Activated gamma-delta T cell (primary cell): ENCODE measurements around the gene TMED4.
"Not testable (repeated sequence)": the region's sequence is repeated elsewhere in the genome, so short reads cannot be mapped to it uniquely, and the experiment has no call there.

Source experiments
- DNase-seq: peaks from one replicate; lab custom pipeline; 2025; lab: John Stamatoyannopoulos, UW

Gene TMED4

DNA sequence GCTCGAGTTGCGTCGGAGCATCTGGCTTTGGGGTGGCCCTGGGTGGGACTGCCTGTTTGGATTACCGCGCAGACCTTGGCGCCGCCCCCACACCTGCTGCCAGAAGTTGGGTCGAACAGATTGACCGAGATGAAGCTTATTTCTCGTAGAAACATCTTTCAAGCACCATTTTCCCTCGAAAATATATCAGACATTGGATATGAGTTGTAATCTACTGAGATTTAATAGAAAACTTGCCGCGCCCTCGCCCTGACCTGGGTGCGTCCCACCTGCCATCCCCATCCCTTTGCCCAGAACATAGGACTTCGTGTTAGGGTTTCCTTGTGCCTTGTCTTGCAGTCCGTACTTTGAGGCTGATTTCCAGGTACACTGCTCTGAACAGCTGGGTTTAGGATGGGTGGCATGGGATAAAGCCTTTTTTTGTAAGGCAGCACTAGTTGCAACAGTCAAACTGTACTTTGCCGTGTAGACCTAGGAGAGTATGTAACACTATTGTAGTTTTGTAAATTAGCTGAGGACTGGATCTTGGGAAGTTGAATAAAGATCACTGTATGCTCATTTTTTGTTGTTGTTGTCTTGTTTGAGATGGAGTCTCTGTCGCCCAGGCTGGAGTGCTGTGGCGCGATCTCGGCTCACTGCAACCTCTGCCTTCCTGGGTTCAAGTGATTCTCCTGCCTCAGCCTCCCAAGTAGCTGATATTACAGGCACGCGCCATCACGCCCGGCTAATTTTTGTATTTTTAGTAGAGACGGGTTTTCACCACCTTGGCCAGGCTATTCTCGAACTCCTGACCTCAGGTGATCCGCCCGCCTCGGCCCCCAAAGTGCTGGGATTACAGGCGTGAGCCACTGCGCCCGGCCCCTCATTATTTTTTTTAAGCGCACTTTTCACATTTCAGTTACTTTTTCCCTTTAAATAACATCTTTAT, 25.4 kb upstream of the TMED4 start:
- no peak for DNase-seq

DNA sequence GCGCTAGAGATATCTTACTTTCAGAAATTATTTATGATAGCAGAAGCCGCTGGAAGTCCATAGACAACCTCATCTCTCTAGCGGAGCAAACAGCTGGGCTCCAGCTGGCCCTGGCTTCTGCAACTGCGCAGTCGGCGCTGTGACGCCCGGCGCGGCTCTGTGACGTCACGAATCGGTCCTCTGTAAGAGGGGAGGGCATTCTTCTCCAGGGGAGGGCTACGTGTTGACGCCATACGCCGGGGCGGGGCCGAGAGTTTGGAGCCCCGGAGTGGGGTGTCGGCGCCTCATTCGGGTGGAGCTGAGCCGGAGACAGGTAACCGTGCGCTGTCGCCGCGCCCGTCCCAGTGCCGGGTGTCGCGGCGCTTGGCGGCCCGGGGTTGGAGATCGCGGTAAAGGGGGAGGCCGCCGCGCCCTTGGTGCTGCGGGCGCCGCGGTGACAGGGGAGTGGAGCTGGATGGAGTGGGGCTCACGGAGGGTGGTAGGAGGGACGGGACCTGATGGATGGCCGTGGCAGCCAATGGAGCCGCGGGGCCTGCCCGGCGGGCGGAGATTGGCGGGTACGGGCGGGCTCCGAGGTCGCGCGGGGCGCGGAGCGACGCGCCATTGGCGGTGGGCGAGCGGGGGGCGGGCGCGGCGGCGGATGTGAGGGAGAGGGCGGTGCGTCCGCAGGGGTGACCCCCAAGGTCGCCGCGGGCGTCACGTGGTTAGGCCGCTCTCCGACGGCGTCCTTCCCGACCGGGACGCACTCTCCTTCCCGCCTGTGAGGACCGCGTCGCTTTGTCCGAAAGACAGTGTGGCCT, 24.5 kb upstream of the TMED4 start, which contains the start of gene OGDH:
Gene OGDH, plus strand, starts transcription at position 287 of the 800 bp plus-strand sequence. CDS start 17,717 bp downstream, outside the sequence.
- peak; percentile 99 for DNase-seq

DNA sequence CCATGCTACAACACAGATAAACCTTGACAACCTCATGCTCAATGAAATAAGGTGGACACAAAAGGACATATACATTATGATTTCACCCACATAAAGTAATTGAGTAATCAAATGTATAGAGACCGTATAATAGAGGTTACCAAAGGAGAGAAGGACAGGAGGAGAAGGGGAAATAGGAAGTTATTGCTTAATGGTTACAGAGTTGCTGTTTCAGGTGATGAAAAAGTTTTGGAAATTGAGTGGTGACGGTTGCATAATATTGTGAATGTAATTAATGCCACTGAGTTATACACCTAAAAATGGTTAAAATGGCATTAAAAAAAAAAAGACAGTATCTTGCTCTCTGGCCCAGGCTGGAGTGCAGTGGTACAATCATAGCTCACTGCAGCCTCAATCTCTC, 22.9 kb upstream of the TMED4 start:
- no peak for DNase-seq

DNA sequence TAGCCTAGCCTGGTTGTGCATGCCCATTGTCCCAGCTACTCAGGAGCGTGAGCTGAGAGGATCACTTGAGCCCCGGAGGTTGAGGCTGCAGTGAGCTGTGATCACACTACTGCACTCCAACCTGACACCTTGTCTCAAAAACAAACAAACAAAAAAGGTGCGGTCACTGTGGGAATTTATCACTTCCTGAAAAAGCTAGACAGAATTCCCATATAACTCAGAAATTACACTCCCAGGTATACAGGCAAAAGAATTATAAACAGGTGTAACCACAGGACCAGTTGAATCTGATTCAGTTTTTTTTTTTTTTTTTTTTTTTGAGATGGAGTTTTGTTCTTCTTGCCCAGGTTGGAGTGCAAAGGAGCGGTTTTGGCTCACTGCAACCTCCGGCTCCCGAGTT, 21.2 kb upstream of the TMED4 start:
- DNase-seq: no peak

DNA sequence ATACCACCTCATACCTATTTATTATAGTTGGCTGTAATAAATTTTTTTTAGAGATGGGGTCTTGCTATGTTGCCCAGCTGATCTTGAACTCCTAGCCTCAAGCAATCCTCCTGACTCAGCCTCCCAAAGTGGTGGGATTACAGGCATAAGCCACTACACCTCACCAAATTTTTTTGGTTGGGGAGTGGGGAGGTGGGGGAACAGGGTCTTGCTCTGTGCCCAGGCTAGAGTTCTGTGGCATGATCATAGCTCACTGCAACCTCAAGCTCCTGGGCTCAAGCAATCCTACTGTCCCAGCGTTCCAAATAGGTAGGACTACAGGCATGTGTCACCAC, 20.5 kb upstream of the TMED4 start:
- no peak for DNase-seq

DNA sequence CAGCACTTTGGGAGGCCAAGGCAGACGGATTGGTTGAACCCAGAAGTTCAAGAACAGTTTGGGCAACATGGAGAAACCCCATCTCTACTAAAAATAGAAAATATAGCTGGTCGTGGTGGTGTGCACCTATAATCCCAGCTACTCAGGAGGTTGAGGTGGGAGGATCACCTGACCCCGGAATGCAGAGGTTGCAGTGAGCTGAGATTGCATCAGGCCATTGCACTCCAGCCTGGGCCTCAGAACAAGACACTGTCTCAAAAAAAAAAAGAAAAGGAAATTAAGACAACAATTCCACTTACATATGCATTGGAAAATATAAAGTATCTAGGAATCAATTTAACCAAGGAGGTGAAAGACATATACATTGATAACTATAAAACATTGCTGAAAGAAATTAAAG, 17.2 kb upstream of the TMED4 start:
- no peak for DNase-seq

DNA sequence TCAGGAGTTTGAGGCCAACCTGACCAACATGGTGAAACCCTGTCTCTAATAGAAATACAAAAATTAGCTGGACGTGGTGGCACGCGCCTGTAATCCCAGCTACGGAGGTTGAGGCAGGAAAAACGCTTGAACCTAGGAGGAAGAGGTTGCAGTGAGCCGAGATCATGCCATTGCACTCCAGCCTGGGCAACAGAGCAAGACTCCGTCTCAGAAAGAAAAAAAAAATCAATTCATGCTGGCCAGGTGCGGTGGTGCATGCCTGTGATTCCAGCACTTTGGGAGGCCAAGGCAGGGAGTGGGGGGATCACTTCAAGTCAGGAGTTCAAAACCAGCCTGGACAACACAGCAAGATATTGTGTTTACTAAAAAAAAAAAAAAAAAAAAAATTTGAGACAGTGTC, 15.2 kb upstream of the TMED4 start:
- not testable (repeated sequence) for DNase-seq

DNA sequence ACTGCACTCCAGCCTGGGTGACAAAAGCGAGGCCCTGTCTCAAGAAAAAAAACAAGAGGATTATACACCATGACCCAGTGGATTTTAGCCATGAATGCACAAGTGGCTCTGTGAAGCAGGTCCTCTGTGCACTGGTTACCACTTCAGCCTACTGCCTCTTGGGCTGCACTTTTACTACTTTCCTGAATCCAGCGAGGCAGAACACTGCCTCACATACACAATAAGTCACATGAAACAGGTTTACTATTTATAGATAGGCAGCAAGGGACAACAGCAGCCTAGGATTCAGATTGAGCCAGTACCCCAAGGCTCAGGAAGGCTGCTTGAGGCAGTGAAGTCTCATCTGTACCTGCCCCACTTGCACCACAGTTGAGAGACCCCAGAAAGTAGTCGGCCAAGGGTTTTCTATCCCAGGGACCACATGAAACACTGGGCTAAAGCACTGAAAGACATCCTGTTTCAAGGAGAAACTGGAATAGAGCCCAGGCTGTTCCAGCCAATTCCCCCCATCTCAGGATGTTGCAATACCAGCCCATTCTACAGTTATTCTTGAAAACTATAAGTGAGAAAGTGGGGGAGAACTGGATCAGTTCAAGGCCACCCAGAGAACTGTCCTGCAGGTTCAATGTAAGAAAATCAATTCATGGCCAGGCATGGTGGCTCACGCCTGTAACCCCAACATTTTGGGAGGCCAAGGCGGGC, 14.1 kb upstream of the TMED4 start:
- DNase-seq: no peak

DNA sequence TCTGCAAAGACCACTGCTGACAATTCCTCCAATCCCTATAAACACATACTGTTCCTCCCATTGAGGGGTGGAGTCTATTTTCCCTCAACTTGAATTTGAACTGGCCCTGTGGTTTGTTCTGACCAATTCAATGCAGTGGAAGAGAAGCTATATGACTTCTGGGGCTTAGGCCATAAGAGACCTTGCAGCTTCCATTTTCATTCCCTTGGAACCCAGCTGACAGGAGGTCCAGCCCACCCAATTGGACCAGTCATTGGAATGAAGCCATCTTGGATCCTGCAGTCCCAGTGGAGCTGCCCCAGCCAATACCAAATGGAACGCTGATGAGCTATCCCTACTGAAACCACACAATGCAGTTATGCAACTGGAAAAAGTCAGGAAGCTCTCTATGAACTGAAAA, 8.9 kb upstream of the TMED4 start:
- DNase-seq: no peak

DNA sequence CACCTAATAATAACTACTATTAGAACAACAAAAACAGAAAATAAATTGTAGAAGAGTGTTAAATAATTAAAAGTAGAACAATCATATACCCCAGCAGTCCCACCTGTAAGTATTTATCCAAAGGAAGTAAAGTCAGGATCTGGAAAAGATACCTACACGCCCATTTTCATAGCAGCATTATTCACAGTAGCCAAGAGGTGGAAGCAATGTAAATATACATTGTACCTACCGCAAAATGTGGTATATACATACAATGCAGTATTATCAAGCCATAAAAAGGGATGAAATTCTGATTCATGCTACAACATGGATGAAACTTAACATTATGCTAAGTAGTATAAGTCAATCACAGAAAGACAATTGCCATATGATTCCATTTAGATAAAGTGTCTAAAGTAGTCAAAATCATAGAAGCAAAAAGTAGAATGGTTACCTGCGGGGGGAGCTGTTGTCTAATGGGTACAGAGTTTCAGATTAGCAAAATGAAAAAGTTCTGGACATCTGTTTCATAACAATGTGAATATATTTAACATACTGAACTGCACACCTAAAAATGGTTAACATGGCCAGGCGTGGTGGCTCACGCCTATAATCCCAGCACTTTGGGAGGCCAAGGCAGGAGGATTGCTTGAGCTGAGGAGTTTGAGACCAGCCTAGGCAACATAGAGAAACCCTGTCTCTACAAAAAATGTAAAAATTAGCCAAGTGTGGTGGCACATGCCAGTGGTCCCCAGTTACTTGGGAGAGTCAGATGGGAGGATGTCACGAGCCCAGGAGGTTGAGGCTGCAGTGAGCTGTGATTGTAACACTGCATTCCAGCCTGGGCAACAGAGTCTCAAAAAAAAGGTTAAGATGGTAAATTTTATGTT, 6.0 kb upstream of the TMED4 start:
- no peak for DNase-seq

DNA sequence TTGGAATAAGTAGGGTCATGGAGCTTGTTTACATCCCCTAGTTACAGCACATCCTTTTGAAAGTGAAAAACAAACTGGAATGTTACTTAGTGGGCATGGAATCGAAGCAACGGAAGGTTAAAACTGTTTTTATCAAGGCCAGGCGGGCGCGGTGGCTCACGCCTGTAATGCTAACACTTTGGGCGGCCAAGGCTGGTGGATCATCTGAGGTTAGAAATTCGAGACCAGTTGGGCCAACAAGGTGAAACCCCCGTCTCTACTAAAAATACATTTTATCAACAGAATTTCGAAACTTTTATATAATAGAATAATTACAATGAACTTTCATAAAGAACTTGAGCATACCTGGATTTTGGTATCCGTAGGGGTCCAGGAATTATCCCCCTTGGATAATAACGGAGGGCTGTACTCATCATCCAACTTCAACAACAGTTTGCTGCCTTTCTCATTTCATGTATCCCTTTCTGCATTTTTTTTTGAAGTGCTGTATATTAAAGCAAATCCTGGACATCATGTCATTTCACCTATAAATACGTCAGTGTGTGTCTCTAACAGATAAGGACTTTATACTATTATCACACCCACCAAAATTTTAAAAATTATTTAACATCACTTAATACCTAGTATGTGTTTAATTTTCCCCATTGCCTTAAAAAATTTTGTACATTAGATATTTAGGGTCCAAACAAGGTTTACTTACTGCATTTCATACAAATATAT, 1.3 kb upstream of the TMED4 start:
- no peak for DNase-seq

DNA sequence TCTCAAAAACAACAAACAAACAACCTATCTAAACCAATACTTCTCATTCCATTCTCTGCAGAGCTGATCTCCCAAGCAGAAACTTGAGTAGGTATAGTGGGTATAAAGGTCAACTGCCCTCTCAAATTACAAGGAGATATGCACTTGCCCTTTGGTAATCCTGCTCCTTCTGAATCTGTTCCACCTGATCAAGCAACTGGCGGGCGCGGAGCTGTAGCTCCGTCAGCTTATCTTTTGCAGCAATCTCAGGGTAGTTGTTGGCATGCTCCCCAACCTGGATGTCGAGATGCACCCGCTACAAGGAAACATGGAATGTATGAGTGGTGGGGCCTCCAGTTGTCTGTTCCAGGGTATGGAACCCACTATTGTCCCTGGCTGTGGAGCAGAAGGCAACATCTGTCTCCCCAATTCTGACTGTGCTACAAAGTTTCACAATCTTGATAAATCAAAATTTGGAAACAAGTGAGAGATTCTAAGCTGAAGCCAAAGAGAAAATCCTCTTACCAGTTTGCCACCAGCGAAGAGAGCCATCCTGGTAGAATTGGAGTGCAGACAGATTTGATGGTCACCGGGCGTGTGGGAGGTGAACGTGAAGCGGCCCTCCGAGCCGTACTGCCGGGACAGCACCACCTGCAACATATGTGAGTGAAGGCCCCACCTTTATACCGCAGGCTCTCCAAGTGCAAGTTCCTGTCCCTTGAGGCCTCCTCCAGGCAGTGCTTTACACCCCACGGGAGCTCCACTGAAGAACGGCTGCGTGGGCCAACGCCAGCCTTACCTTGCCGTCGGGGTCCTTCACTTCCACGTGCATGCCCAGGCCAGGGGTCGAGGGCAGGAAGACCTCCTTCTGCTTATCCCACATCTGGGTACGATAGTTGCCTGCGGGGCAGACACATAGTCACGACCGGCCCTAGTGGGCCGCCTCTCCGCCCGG, 819 bp downstream of the TMED4 start:
- no peak for DNase-seq

DNA sequence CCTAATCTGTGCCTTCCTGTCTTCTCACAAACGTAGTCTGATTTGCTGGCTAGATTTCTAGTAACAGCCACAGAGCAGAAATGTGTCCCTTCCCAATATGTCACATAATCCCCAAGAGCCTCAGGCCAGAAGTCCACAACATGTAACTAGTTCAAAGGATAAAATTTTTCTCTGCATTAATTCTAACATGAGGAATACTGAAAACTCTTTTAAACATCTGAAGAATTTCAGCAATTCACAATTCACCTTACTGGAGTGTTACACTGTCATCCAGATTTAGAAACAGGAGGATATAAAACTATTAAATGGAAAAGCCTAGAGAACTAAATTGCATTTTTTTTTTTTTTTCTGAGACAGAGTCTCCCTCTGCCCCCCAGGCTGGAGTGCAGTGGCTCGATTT, 5.8 kb downstream of the TMED4 start:
- DNase-seq: no peak

DNA sequence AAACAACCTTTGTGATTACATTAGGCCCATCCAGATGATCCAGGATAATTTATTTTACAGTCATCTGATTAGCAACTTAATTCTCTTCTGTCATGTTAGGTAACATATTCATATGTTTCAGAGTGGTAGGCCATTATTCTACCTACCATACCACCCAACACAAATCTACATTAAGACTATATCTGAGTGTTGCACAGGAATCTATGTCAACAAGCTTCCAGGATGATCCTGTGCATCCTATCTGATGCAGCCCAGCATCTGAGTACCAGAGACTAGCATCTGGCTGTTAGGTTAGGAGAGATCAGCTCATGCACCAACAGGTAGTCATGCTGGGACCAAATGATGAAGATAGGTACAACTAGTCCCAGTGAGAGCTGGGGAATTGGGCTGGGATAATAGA, 7.0 kb downstream of the TMED4 start:
- DNase-seq: no peak

DNA sequence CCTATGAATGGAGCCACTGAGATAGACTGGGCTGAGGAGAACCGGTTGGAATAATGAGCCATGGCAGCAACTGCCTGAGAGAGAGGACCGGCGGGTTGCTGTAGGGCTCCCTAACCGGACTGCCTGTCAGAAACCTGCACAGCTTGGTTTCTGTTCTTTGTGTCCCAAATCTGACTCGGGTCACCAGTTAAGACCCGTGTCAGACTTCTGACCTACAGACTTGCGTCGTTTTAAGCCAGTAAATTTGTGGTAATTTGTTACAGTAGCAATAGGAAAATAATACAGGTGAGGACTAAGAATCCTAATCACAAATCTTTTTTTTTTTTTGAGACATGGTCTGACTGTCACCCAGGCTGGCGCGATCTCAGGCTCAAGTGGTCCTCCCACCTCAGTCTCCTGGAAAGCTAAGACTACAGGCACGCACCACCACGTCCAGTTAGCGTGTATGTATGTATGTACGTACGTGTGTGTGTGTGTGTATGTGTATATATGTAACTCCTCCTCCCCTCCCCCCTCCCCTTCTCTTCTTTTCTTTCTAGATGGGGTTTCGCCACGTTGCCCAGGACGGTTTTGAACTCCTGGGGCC, 7.7 kb downstream of the TMED4 start:
- no peak for DNase-seq

DNA sequence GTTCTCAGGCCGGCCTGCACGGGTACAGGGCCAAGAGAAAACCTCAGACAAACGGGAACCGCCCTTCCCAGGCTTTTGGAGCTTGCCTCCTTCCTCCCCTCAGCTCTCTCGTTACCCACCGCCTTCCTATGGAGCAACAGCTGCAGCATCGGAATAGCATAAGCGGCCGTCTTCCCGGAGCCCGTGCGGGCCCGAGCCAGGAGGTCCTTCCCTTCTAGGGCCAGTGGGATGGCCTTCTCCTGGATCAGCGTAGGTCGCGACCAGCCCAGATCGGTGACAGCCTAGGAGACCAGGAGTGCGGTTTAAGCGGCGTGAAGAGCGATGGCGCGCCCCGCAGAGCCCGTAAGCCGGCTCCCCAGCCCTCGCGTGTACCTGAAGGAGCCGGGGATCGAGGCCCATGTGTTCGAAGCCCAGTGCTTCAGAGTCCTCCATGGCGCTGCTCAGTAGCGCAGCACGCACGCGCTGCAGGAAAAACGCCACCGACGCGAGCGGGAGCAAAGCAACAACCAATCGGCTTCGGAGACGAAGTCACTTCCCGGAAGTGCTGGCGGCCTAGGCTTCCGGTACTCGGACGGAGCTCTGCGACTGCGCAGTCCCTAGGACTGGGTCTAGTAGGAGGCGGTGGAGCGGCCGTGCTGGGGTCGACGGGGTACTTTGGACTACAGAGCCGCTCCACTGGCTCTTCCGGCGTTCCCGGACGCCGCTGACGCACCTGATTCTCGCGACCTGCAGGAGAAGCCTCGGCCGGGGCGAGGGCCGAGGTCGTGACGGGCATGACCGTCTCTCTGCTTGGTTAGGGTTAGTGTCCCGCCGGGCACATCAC, 8.4 kb downstream of the TMED4 start, which contains the start of gene DDX56:
Gene DDX56, minus strand, starts transcription at position 445 of the 823 bp plus-strand sequence. Its CDS starts 13 bp downstream, at position 432.
- DNase-seq: peak; percentile 77

DNA sequence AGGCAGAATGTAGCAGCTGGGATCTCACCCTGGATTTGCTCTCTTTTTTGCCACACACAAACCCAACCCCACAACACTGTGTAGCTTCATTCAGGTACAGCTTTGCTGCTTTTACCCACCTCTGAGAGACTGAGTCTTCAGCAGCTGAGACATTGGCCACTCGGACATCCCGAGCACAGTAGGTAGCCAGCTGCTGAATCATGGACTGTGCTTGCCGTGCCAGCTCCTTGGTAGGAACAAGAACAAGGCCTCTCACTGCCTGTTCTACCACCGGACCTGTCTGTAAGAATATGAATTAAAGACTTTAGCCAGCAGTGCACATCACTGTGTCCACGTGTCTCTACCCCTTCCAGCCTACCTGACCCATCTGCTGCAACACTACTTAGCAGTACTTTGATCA, 9.3 kb downstream of the TMED4 start:
- no peak for DNase-seq

DNA sequence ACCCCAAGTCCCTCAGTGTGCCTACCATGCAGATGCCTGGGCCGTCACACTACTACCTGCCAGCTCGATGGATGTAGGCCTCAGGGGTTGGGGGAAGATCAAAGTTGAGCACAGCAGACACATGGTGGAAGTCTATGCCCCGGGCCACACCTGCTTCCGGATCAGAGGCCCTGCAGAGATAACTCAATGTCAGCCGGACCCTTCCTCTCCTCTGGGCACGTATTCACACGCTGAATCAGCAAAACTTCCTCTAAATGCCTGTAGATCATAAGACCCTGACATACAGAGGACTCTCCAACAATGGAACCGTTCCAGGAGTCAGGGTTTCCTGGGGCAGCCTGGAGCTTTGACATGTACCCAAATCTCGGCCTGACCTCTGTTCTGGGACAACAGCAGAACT, 12.1 kb downstream of the TMED4 start:
- no peak for DNase-seq
